Dendritic cell treated with granulocyte-macrophage colony-stimulating factor and Interleukin-4, amounts not matched to agents 40 ng/mL and 50 ng/mL, for 4 days (primary cell): Measurements from ENCODE around the gene C9orf78.

Source experiments
- H3K27ac Mint-ChIP-seq: one replicate; pipeline ENCODE4 v1.8.0; 2022; ENCODE audit warnings: mild to moderate bottlenecking, mixed read lengths
- H3K27me3 Mint-ChIP-seq: one replicate; pipeline ENCODE4 v1.8.0; 2022; ENCODE audit warnings: mild to moderate bottlenecking, mixed read lengths
- H3K36me3 Mint-ChIP-seq: one replicate; pipeline ENCODE4 v1.8.0; 2022; ENCODE audit warnings: low read depth, mixed read lengths
- H3K4me1 Mint-ChIP-seq: one replicate; pipeline ENCODE4 v1.8.0; 2022; ENCODE audit warnings: low read depth, mixed read lengths
- H3K4me3 Mint-ChIP-seq: one replicate; pipeline ENCODE4 v1.8.0; 2022; ENCODE audit warnings: mild to moderate bottlenecking, moderate library complexity, mixed read lengths
- H3K9me3 Mint-ChIP-seq: one replicate; pipeline ENCODE4 v1.8.0; 2022; ENCODE audit warnings: mixed read lengths
- intact Hi-C: fragments of 100-400 bp; cut with micrococcal nuclease; formaldehyde crosslinking; loops from one replicate; pipeline ENCODE4 v1.15.0; 2022

C9orf78 gene

GRCh38 chr9:129839324-129840023, 4.4 kb upstream of the C9orf78 start:
- Mint-ChIP-seq H3K36me3 (peaks cover 20% of the 10 kb centered on the region), H3K27ac (peak overlapping the region; percentile 80), H3K27me3 (no peaks in the 10 kb centered on the region), H3K4me3 (peak overlapping the region; percentile 47), H3K4me1 (peaks cover 41% of the 10 kb centered on the region), H3K9me3 (no peaks in the 10 kb centered on the region)
- intact Hi-C loops = no loop called here

DNA sequence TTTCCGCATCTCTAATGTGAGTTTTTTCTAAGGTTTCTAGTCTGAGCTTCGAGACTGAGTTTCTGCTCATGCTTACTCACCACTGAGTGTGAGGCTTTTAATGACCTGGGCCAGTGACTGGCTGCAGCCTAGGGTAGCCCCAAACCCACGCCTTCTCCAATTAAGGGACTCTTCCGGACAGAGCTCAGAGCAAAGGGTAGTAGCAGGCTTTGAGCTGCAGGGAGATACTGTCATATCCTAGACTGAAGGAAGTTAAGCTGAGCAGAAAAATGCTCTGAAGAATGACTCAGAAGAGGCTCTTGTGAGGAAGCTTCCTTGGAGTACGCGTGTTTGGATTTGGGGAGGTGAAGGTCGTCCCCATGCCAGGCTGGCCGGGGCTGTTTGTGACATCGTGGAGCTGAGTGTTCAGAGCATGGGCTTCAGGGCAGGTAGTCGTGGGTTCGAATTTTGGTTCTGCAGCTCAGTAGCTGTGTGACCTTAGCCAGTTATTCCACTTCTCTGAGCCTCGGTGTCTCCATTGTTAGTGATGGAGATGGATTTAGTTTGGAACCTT, 3.7 kb upstream of the C9orf78 start:
- Mint-ChIP-seq H3K4me3 (peak overlapping the region; percentile 47), H3K27me3 (no peaks in the 10 kb centered on the region), H3K4me1 (peaks cover 48% of the 10 kb centered on the region), H3K36me3 (peaks cover 20% of the 10 kb centered on the region), H3K9me3 (no peaks in the 10 kb centered on the region), H3K27ac (peak overlapping the region; percentile 80)
- intact Hi-C loops = no loop called here

DNA sequence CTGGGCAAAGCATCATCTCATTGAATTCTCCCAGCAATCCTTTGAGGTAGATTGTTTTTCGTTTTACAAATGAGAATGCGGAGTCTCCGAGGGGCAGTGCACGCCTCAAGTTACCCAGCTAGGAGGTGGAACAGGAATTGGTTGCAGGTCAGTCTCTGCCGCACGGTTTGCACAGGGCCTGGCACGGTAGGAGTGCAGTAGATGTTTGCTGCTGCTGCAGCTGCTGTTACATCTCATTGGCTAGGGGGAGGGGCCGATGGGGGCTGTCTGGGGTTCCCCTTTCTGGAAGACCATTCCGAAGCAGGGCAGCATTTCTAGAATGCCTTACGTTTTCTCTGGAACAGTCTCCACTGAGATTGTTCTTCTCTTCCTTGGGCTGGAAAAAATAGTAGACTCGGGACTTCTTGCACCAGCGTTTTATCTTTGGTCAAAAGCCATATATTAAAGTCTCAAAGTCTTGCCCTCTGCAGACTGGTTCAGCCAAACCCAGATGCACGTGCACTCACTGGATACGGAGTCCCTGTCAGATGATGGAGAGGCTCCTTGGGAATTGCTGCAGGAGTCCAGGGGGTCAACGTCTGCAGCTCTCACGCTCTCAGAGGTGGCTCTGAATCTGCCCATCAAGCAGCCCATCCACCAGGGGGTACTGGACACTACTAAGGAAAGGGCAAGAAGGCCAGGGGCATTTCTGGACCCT, 1.4 kb upstream of the C9orf78 start:
- peak overlapping the region; percentile 93 for H3K27ac Mint-ChIP-seq
- no peaks in the 10 kb centered on the region for H3K27me3 Mint-ChIP-seq
- H3K4me3 Mint-ChIP-seq = peak overlapping the region; percentile 88
- intact Hi-C loops = no loop called here
- H3K9me3 Mint-ChIP-seq = no peaks in the 10 kb centered on the region
- H3K36me3 Mint-ChIP-seq = peaks cover 42% of the 10 kb centered on the region
- peaks cover 55% of the 10 kb centered on the region for H3K4me1 Mint-ChIP-seq

- intact Hi-C loops = loop anchor here (1.0 kb wide), 1 partner anchor 12 kb away; the partner anchor contains the start of gene TOR1A
- H3K4me3 Mint-ChIP-seq = peak overlapping the region; percentile 88
Measured at GRCh38 chr9:129835860-129836223, 767 bp upstream of the C9orf78 start.

GRCh38 chr9:129834489-129835127, 467 bp downstream of the C9orf78 start:
- Mint-ChIP-seq H3K9me3 (no peaks in the 10 kb centered on the region), H3K27ac (peak overlapping the region; percentile 93), H3K4me1 (peaks cover 53% of the 10 kb centered on the region), H3K27me3 (no peaks in the 10 kb centered on the region), H3K4me3 (peak overlapping the region; percentile 88), H3K36me3 (peaks cover 60% of the 10 kb centered on the region)
- intact Hi-C loops = loop anchor here (1.0 kb wide), 1 partner anchor 10 kb away; the partner anchor contains the start of gene TOR1A

More at GRCh38 chr9:129835860-129836223, 767 bp upstream of the C9orf78 start:
- H3K27ac Mint-ChIP-seq = peak overlapping the region; percentile 93
- peaks cover 55% of the 10 kb centered on the region for H3K4me1 Mint-ChIP-seq
- H3K36me3 Mint-ChIP-seq = peaks cover 48% of the 10 kb centered on the region
- H3K9me3 Mint-ChIP-seq = no peaks in the 10 kb centered on the region
- no peaks in the 10 kb centered on the region for H3K27me3 Mint-ChIP-seq

DNA sequence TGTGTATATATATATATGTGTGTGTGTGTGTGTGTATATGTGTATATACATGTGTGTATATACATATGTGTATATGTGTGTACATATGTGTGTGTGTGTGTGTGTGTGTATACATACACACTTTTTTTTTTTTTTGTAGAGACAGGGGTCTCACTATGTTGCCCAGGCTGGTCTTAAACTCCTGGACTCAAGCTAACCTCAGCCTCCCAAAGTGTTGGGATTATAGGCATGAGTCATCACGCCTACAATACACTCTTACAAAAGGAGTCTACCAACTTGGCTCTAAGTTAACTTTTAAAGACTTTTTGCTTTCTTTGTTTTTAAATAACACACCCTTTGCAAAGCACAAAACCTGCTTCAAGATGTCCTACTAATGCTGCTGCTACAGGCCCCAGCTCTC, 2.1 kb downstream of the C9orf78 start:
- H3K27me3 Mint-ChIP-seq = no peaks in the 10 kb centered on the region
- H3K9me3 Mint-ChIP-seq = no peaks in the 10 kb centered on the region
- peaks cover 37% of the 10 kb centered on the region for H3K4me1 Mint-ChIP-seq
- no peak overlapping the region for H3K4me3 Mint-ChIP-seq
- peaks cover 76% of the 10 kb centered on the region for H3K36me3 Mint-ChIP-seq
- no peak overlapping the region for H3K27ac Mint-ChIP-seq
- intact Hi-C loops = no loop called here

GRCh38 chr9:129828969-129829368, 6.1 kb downstream of the C9orf78 start:
- Mint-ChIP-seq H3K27me3 (no peaks in the 10 kb centered on the region), H3K4me1 (peaks cover 9% of the 10 kb centered on the region), H3K4me3 (no peak overlapping the region), H3K27ac (no peak overlapping the region), H3K36me3 (peaks cover 72% of the 10 kb centered on the region), H3K9me3 (no peaks in the 10 kb centered on the region)
- intact Hi-C loops = no loop called here

DNA sequence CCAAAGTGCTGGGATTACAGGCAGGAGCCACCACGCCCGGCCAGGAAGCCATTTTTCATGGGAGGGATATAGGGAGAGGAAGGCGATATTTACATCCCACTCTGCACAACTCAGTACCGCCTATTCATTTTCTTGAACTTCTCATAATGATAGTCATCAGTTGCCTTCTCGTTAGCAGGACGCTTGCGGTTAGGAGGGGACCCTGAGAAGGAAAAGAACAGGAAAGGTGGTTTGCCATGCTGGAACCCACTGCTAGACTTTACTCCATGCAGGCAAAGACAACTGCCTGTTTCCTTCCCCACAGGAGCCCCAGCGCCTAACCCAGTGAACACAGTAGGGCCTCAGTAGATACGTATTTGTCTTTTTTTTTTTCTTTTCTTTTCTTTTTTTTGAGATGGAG, 7.0 kb downstream of the C9orf78 start:
- no peaks in the 10 kb centered on the region for H3K27me3 Mint-ChIP-seq
- no peak overlapping the region for H3K27ac Mint-ChIP-seq
- intact Hi-C loops = no loop called here
- H3K36me3 Mint-ChIP-seq = peaks cover 69% of the 10 kb centered on the region
- H3K4me3 Mint-ChIP-seq = no peak overlapping the region
- no peaks in the 10 kb centered on the region for H3K9me3 Mint-ChIP-seq
- peaks cover 2% of the 10 kb centered on the region for H3K4me1 Mint-ChIP-seq

- intact Hi-C loops = no loop called here
- Mint-ChIP-seq H3K36me3 (peaks cover 70% of the 10 kb centered on the region), H3K9me3 (no peaks in the 10 kb centered on the region), H3K4me3 (no peak overlapping the region), H3K4me1 (peaks cover 12% of the 10 kb centered on the region), H3K27me3 (no peaks in the 10 kb centered on the region), H3K27ac (no peak overlapping the region)
Measured at GRCh38 chr9:129826759-129827158, 8.3 kb downstream of the C9orf78 start.

GRCh38 chr9:129826344-129826743, 8.7 kb downstream of the C9orf78 start:
- intact Hi-C loops = no loop called here
- H3K4me3 Mint-ChIP-seq = no peak overlapping the region
- H3K9me3 Mint-ChIP-seq = no peaks in the 10 kb centered on the region
- peaks cover 70% of the 10 kb centered on the region for H3K36me3 Mint-ChIP-seq
- no peaks in the 10 kb centered on the region for H3K27me3 Mint-ChIP-seq
- H3K4me1 Mint-ChIP-seq = peaks cover 12% of the 10 kb centered on the region
- no peak overlapping the region for H3K27ac Mint-ChIP-seq

DNA sequence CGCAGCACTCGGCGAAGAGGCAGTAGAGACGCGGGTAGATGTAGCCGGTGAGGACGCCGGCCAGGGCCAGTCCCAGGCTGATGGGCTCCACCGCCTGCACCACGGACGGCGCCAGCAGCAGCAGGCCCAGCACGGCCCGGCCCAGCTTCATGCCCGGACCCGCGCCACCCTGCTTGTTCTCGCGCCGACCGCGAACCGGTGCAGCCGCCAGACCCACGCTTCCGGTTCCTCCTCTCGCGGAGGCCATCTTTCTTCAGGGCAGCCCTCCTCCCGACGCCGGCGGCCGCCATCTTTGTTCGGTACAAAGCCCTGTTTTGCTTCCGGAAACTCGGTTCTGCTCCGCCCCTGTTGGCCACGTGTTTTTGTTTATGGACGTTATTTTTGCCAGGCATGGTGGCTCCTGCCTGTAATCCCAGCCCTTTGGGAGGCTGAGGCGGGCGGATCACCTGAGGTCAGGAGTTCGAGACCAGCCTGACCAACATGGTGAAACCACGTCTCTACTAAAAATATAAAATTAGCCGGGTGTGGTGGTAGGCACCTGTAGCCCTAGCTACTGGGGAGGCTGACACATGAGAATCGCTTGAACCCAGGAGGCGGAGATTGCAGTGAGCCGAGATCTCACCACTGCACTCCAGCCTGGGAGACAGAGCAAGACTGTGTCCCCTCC, 11.0 kb downstream of the C9orf78 start, which contains the start of gene TOR1A:
TSS of gene TOR1A (minus strand) at position 202 of the 667 bp plus-strand sequence. CDS start at position 151, 51 bp downstream.
- Mint-ChIP-seq H3K36me3 (peaks cover 67% of the 10 kb centered on the region), H3K4me3 (peak within 1 kb of the TSS; percentile 89), H3K9me3 (no peaks in the 10 kb centered on the region), H3K27me3 (no peaks in the 10 kb centered on the region), H3K27ac (peak within 1 kb of the TSS; percentile 83), H3K4me1 (peaks cover 14% of the 10 kb centered on the region)
- intact Hi-C loops = loop anchor here (1.0 kb wide), 1 partner anchor 11 kb away; the partner anchor contains the start of genes C9orf78 and USP20

DNA sequence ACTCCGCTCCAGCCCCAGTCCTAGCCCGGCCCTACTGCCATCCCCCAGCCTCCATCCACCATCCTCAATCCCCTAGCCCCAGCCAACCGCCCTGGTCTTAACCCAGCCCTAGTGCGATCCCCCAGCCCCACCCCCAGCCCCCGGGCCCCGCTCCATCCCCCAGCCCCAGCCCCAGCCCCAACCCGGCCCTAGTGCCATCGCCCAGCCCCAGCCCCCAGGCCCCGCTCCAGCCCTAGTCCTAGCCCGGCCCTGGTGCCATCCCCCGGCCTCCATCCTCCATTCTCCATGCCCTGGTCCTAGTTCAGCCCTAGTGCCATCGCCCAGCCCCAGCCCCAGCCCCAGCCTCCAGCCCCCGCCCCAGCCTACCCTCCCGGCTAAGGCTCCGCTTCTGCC, 11.5 kb downstream of the C9orf78 start:
- no peaks in the 10 kb centered on the region for H3K27me3 Mint-ChIP-seq
- peaks cover 67% of the 10 kb centered on the region for H3K36me3 Mint-ChIP-seq
- H3K4me1 Mint-ChIP-seq = peaks cover 20% of the 10 kb centered on the region
- intact Hi-C loops = no loop called here
- H3K27ac Mint-ChIP-seq = peak overlapping the region; percentile 83
- H3K4me3 Mint-ChIP-seq = peak overlapping the region; percentile 89
- H3K9me3 Mint-ChIP-seq = no peaks in the 10 kb centered on the region

DNA sequence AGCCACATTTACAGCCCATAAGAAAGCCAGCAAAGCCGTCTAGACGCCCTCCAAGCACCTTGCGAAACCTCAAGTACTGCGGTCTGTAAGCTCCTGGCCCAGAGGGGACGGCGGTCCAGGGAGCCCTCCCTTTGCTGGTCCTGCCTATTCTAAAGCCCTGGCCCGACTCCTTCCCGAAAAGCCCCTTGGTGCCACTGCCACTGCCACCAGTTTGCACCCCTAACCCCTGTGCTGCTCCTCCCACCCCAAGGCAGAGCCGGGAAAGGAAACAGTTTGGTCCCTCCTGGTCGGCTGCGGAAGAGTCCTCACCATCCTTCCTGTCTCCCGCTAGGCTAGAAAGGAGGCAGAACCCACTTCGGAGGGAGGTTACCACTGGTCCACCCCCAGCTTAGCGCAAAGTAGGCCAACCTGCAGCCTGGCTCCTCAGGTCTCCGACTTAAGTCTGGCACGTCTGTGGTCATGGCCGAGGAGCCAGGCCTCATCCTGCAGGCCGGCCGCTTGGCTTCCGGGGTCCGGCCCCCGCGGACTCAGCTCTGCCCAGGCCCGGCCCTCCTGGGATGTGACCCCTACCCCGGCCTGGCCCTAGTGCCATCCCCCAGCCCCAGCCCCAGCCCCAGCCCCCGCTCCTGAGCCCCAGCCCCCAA, 12.1 kb downstream of the C9orf78 start:
- Mint-ChIP-seq H3K27me3 (no peaks in the 10 kb centered on the region), H3K36me3 (peaks cover 67% of the 10 kb centered on the region), H3K9me3 (no peaks in the 10 kb centered on the region), H3K27ac (peak overlapping the region; percentile 83), H3K4me3 (peak overlapping the region; percentile 89), H3K4me1 (peaks cover 25% of the 10 kb centered on the region)
- intact Hi-C loops = no loop called here
